B cell (primary cell): Measurements from ENCODE around the gene CARMIL1.

Source experiments
- EZH2 ChIP-seq: IDR thresholded peaks from 2 replicates; pipeline ENCODE4 v1.6.1; 2012; ENCODE audit warnings: borderline replicate concordance, low read depth, mild to moderate bottlenecking, moderate library complexity, low read length; ENCODE audit not compliant: insufficient read depth, poor library complexity, severe bottlenecking
- TF ChIP-seq, protein P1 (sequence below): fragments of 200-600 bp; IDR thresholded peaks from one replicate; pipeline ENCODE4 v1.8.0; 2022; ENCODE audit warnings: antibody characterized with exemption, mild to moderate bottlenecking

DNA sequence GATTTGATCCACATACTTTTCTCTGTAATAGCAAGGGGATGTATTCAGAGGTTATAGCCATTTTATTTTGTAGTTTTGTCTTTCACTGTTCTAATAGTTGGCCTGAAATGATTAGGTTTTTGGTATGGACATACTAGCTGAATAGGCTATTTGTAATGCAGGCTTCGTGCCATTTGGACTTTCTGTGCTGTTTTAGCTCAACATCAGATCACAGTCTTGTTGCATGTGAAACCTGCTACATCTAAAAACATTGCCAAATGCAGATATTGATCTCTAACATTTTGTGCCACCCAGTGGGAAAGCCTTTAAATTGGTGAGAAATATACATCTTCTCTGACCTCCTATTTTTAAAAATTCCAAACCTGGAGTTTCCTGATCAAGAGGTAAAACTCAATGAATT lies 215.3 kb downstream of the CARMIL1 start:
- TF ChIP-seq, protein P1, sequence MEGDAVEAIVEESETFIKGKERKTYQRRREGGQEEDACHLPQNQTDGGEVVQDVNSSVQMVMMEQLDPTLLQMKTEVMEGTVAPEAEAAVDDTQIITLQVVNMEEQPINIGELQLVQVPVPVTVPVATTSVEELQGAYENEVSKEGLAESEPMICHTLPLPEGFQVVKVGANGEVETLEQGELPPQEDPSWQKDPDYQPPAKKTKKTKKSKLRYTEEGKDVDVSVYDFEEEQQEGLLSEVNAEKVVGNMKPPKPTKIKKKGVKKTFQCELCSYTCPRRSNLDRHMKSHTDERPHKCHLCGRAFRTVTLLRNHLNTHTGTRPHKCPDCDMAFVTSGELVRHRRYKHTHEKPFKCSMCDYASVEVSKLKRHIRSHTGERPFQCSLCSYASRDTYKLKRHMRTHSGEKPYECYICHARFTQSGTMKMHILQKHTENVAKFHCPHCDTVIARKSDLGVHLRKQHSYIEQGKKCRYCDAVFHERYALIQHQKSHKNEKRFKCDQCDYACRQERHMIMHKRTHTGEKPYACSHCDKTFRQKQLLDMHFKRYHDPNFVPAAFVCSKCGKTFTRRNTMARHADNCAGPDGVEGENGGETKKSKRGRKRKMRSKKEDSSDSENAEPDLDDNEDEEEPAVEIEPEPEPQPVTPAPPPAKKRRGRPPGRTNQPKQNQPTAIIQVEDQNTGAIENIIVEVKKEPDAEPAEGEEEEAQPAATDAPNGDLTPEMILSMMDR = no peak
- no peak for TF ChIP-seq EZH2
